ENCODE results near the gene TPI1. TPM values are rescaled to one million over a fixed set of nuclear protein-coding genes. Genes with fewer than 3 reads are reported as not detected.

TPI1 gene
- total RNA-seq, 1 donor from 2014 or later, result 855 TPM

GRCh38 chr12:6827437-6827911, 39.9 kb upstream of the TPI1 start:
- peak; percentile 92 for DNase-seq
- peak; percentile 66 for ATAC-seq
- intact Hi-C loops (cut with micrococcal nuclease), result loop anchor here (5.0 kb wide), 1 partner anchor 90 kb away; no protein-coding TSS in a partner anchor

DNA sequence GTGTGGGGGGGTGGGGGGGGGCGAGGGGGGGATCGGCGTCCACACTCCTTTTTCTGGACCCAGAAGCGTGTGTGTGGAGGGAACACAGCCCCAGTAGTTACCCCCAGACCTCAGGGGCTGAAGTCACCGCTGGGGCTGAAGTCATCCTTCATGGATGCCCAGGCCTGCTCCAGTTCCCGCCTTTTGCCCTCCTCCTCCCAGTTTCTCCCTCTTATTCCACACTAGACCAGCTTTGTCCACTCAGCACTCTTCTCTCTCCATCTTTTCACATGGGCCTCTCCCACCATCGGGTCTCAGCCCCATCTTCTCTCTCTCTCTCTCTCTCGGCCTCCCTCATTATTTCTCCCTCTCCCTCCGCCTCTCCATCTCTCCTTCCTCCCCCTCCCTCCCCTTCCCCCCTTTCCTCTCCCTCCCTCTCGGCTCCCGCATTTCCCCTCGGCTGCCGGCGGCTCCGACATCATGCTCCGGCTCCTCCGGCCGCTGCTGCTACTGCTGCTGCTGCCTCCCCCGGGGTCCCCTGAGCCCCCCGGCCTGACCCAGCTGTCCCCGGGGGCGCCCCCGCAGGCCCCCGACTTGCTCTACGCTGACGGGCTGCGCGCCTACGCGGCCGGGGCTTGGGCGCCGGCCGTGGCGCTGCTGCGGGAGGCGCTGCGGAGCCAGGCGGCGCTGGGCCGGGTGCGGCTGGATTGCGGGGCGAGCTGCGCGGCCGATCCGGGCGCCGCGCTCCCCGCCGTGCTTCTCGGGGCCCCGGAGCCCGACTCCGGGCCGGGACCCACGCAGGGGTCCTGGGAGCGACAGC, 39.1 kb upstream of the TPI1 start, which contains the start of gene P3H3:
P3H3 (plus strand) TSS at position 426 of the 799 bp plus-strand sequence; CDS start at position 460, 34 bp downstream.
- intact Hi-C loops (cut with micrococcal nuclease), result loop anchor here (5.0 kb wide), 1 partner anchor 91 kb away; no protein-coding TSS in a partner anchor
- DNase-seq (peak; percentile 64), ATAC-seq (peak; percentile 31)

GRCh38 chr12:6828781-6829535, 38.4 kb upstream of the TPI1 start:
- ATAC-seq, result peak; percentile 29
- DNase-seq, result peak; percentile 63
- intact Hi-C loops (cut with micrococcal nuclease), result loop anchor here (5.0 kb wide), 1 partner anchor 92 kb away; no protein-coding TSS in a partner anchor

- peak; percentile 44 for DNase-seq
- ATAC-seq, result peak; percentile 4
- intact Hi-C loops (cut with micrococcal nuclease), result loop anchor here (5.0 kb wide), 1 partner anchor 92 kb away; no protein-coding TSS in a partner anchor
These were observed 37.7 kb upstream of the TPI1 start for GRCh38 chr12:6829536-6830220.

- ATAC-seq (no peak), DNase-seq (no peak)
- intact Hi-C loops (cut with micrococcal nuclease), result no loop called here
These were observed 36.9 kb upstream of the TPI1 start for GRCh38 chr12:6830286-6830890.

- DNase-seq (no peak), ATAC-seq (no peak)
- intact Hi-C loops (cut with micrococcal nuclease), result no loop called here
These were observed 36.3 kb upstream of the TPI1 start for GRCh38 chr12:6830999-6831398.

DNA sequence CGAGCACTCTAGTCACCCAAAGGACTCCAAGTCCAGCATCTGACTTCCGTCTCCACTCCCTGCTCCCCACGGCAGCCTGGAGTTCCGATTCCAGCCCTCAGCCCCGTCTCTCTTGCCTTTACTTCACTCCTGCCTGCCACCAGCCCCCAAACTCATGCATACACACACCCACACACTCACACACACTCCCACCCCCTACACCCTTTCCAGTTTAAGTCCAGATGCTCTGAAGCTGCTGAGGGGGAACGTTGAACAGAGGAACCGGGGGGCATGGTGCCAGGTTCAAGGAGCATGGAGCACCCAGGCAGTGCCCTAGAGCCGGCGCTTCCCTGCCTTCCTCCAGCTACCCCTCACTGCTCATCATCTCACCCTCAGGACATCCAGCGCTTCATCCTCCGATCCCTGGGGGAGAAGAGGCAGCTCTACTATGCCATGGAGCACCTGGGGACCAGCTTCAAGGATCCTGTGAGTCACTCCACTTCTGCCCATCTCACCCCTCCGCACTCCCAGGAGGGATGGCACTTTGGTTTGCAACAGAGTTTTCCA, 35.8 kb upstream of the TPI1 start:
- no peak for ATAC-seq
- intact Hi-C loops (cut with micrococcal nuclease), result no loop called here
- no peak for DNase-seq

DNA sequence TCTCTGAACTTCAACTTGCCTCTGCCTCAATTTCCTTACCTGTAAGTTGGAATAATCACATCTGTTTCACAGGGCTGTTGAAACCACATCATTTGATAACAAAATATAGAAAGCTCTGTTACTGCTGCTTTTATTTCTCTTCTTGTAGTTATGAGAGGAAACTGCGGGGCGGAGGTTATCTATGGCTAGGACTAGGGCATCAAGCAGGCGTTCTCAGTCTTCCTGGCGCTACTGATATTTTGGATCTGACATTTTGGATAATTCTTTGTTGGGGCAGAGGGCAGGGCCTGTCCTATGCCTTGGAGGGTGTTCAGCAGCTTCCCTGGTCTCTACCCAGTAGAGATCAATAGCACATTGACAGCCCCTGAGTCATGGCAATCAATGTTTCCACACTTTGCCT, 35.2 kb upstream of the TPI1 start:
- intact Hi-C loops (cut with micrococcal nuclease), result no loop called here
- DNase-seq (no peak), ATAC-seq (no peak)

GRCh38 chr12:6833189-6833890, 34.0 kb upstream of the TPI1 start:
- intact Hi-C loops (cut with micrococcal nuclease), result no loop called here
- DNase-seq, result peak; percentile 51
- peak; percentile 58 for ATAC-seq

GRCh38 chr12:6834254-6834653, 33.1 kb upstream of the TPI1 start:
- ATAC-seq (no peak), DNase-seq (no peak)
- intact Hi-C loops (cut with micrococcal nuclease), result no loop called here

DNA sequence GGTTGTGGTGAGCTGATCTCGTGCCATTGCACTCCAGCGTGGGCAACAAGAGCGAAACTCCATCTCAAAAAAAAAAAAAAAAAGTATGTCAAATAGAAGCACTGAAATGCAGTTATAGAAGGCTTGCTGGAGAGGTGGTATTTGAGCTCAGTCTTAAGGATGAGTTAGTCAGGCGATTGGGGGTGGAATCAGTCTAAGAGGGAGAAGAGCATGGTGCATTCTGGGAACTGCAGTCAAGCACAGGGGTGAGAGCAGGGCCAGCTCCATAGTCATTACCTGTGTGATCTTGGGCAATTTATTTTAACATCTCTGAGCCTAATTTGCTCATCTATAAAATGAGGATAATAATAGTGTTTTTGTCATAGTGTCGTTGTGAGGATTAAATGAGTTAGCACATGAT, 32.5 kb upstream of the TPI1 start:
- ATAC-seq, result no peak
- intact Hi-C loops (cut with micrococcal nuclease), result no loop called here
- no peak for DNase-seq

GRCh38 chr12:6836851-6837250, 30.5 kb upstream of the TPI1 start:
- ATAC-seq (no peak), DNase-seq (peak; percentile 24)
- intact Hi-C loops (cut with micrococcal nuclease), result no loop called here

DNA sequence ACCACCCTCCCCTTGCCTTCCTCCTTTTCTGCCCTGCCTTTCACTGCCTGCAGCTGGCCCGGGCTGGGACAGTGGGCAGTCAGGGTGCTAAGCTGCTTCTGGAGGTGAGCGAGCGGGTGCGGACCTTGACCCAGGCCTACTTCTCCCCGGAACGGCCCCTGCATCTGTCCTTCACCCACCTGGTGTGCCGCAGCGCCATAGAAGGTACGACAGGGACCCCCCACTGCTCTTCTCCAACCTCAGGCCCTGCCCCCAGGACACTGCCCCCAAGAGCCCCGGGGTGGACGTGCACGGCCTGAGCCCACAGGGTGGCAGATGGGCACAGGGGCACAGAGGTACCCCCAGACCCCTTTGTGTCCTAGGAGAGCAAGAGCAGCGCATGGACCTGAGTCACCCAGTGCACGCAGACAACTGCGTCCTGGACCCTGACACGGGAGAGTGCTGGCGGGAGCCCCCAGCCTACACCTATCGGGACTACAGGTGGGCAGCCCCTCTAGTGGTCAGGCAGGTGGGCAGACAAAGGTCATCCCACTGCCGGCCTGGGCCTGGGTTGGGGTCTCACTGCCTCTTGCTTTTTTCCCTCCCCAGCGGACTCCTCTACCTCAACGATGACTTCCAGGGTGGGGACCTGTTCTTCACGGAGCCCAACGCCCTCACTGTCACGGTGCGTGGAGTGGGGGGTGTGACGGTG, 29.8 kb upstream of the TPI1 start:
- peak; percentile 23 for DNase-seq
- no peak for ATAC-seq
- intact Hi-C loops (cut with micrococcal nuclease), result no loop called here

DNA sequence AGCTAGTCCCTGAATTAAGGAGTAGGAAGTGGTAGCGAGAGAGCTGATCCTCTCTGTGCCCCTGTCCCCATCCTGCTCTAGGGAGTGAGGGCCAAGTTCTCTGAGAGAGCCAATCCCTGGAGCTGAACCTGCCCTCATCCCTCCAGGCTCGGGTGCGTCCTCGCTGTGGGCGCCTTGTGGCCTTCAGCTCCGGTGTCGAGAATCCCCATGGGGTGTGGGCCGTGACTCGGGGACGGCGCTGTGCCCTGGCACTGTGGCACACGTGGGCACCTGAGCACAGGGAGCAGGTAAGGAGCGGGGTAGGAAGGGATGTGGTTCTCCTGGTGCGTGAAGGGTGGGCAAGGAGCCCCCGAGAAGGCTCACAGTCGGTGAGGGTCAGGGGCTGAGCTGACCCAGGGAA, 28.5 kb upstream of the TPI1 start:
- intact Hi-C loops (cut with micrococcal nuclease), result no loop called here
- ATAC-seq, result no peak
- DNase-seq, result peak; percentile 24

- intact Hi-C loops (cut with micrococcal nuclease), result no loop called here
- ATAC-seq (no peak), DNase-seq (peak; percentile 20)
These were observed 27.7 kb upstream of the TPI1 start for GRCh38 chr12:6839482-6840201.

DNA sequence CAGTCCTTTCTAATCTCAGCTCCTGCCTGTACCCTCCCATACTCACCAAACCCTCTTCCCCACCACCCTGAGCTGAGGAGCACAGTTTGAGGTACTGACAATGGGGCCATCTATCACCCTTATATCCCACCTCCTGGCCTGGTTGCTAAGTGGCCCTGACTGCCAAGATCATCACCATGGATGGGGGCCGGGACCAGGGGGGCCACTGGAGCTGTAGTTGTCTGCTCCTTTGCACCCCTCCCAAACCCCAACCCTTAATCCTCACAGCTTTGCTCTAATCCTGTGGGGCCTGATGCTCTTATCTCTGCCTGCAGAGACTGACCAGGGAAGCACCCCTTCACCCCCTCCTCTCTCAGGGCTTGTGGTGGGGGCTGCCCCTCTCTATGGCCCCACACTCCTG, 27.0 kb upstream of the TPI1 start:
- DNase-seq (no peak), ATAC-seq (peak; percentile 8)
- intact Hi-C loops (cut with micrococcal nuclease), result no loop called here

All from left ventricle myocardium superior (tissue), 1 donor.